Measurements from ENCODE around the gene SLC22A16.

DNA sequence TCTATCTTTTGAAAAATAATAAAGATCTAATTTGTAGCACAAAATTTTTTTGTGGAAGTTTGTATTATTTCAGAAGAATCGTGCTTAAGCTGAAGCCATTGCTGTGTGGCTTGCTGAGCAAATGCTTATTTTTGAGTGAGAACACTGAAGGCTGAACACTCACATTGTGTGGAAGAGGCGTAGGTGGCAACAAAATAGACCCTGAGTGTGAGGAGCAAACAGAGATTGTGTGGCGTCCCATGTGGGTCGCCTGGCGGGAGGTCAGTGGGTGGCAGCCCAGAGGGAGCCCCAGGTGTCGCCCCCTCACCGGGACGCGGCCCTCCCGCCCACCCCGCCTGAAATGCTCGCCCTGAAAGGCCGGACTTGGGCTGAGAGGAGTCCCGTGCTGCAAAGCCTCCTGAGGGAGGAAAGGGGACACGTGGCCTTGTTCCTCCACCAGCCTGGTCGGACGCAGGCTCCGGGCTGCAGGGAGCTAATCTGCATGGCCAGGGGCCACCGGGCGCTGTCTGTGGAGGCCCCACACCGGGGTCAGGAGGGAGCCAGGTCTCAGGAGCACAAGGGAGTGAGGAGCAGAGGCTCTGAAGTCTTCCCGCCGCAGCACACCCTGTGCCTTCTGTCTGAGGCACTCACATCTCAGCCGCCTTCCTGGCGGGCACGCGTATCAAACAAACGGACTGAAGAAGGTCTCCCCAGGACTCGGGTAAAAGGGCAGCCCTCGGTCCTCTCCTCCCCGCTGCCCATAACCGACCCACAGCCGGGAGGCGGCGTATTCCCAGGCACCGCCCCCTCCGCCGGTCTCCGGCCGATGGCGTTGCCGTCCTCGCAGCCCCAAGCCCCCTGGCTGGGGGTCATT is 77.0 kb downstream of the SLC22A16 start:
- TF ChIP-seq, protein P1, sequence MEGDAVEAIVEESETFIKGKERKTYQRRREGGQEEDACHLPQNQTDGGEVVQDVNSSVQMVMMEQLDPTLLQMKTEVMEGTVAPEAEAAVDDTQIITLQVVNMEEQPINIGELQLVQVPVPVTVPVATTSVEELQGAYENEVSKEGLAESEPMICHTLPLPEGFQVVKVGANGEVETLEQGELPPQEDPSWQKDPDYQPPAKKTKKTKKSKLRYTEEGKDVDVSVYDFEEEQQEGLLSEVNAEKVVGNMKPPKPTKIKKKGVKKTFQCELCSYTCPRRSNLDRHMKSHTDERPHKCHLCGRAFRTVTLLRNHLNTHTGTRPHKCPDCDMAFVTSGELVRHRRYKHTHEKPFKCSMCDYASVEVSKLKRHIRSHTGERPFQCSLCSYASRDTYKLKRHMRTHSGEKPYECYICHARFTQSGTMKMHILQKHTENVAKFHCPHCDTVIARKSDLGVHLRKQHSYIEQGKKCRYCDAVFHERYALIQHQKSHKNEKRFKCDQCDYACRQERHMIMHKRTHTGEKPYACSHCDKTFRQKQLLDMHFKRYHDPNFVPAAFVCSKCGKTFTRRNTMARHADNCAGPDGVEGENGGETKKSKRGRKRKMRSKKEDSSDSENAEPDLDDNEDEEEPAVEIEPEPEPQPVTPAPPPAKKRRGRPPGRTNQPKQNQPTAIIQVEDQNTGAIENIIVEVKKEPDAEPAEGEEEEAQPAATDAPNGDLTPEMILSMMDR (IDR thresholded peaks at IDR 0.05; ENCODE audit: low read length) = no peak
- TF ChIP-seq EZH2 (optimal IDR thresholded peaks at IDR 0.05; ENCODE audit: low read depth, low read length) = no peak
